B cell (primary cell): ENCODE data around the gene FNDC5. TPM values are rescaled to one million over a fixed set of nuclear protein-coding genes. Genes with fewer than 3 reads are reported as not detected.

Experiments
- ATAC-seq: fragments of 200-7000 bp; cut with Tn5 transposase; one replicate; pipeline ENCODE4 v1.10.0; 2021; ENCODE audit warnings: low read depth, mild to moderate bottlenecking, moderate number of reproducible peaks, moderate library complexity
- CTCF ChIA-PET: fragments of 350-600 bp; sonication (Branson Sonifier 250); formaldehyde crosslinking; loops from one replicate; lab custom pipeline; 2021; ENCODE audit warnings: antibody characterized with exemption, inconsistent platforms; lab: Charles Lee
- POLR2A ChIA-PET: fragments of 350-600 bp; sonication (Branson Sonifier 250); formaldehyde crosslinking; loops from one replicate; lab custom pipeline; 2021; ENCODE audit warnings: antibody characterized with exemption; lab: Charles Lee
- DNase-seq: peaks from one replicate; pipeline ENCODE4 v3.0.0; 2013
- H2AFZ ChIP-seq: 2 replicates; pipeline ENCODE4 v1.6.1; 2012; ENCODE audit warnings: mild to moderate bottlenecking, low read depth, low read length; ENCODE audit not compliant: insufficient read depth, poor library complexity, severe bottlenecking
- H3K27ac ChIP-seq, 2 donors: 1 replicate in 1 of 2; 2 replicates in 1 of 2; pipeline ENCODE4 v1.5.1; 2012 to 2013; ENCODE audit warnings: low read length in 2 of 2, mild to moderate bottlenecking in 2 of 2, moderate library complexity in 1 of 2
- H3K27me3 ChIP-seq, 4 experiments: fragments of 200-600 bp in 1 of 4; sonication (generic) in 1 of 4; replicated peaks in 1 of 4; 1 replicate in 2 of 4; 2 replicates in 2 of 4; pipeline versions ENCODE4 v1.6.1 to v1.7.0; 2013 to 2016; ENCODE audit warnings: low read length in 3 of 4, mild to moderate bottlenecking in 2 of 4, mixed read lengths in 1 of 4, moderate library complexity in 1 of 4; ENCODE audit not compliant: insufficient read depth in 4 of 4, control insufficient read depth in 3 of 4; ENCODE audit errors: control extremely low read depth in 1 of 4
- H3K36me3 ChIP-seq, 2 experiments: replicated peaks in 1 of 2; 1 replicate in 1 of 2; 2 replicates in 1 of 2; pipeline versions ENCODE4 v1.6.1 to v1.7.1; 2013; ENCODE audit warnings: low read length in 1 of 2; ENCODE audit not compliant: insufficient read depth in 2 of 2, control insufficient read depth in 1 of 2; ENCODE audit errors: control extremely low read depth in 1 of 2, extremely low read depth in 1 of 2
- H3K4me1 ChIP-seq, 2 donors: fragments of 200-600 bp in 1 of 2; sonication (generic) in 1 of 2; 1 replicate in 1 of 2; 2 replicates in 1 of 2; pipeline versions ENCODE4 v1.5.1 to v1.6.1; 2013 to 2017; ENCODE audit warnings: low read length in 2 of 2; ENCODE audit not compliant: control insufficient read depth in 2 of 2, insufficient read depth in 2 of 2
- H3K4me2 ChIP-seq: replicated peaks from 2 replicates; pipeline ENCODE3; 2012; ENCODE audit warnings: mild to moderate bottlenecking, low read depth, low read length; ENCODE audit not compliant: poor library complexity, severe bottlenecking
- H3K4me3 ChIP-seq, 5 experiments: fragments of 200-600 bp in 1 of 5; sonication (generic) in 1 of 5; 1 replicate in 3 of 5; 2 replicates in 2 of 5; pipeline versions ENCODE4 v1.5.1 to v1.7.0; 2011 to 2016; ENCODE audit warnings: low read length in 4 of 5, mild to moderate bottlenecking in 4 of 5, low read depth in 2 of 5, control low read depth in 1 of 5, moderate library complexity in 1 of 5; ENCODE audit not compliant: insufficient read depth in 1 of 5; ENCODE audit errors: control extremely low read depth in 1 of 5, extremely low read depth in 1 of 5
- H3K79me2 ChIP-seq: fragments of 200-600 bp; sonication (generic); one replicate; pipeline ENCODE4 v1.6.0; 2016; ENCODE audit warnings: low read length; ENCODE audit not compliant: control insufficient read depth, insufficient read depth
- H3K9ac ChIP-seq: fragments of 200-600 bp; sonication (generic); 2 replicates; pipeline ENCODE4 v1.6.1; 2017; ENCODE audit warnings: mild to moderate bottlenecking, low read length, moderate library complexity
- H3K9me3 ChIP-seq, 3 donors: one replicate each; pipeline versions ENCODE4 v1.6.1 to v1.7.1; 2013; ENCODE audit warnings: low read length in 2 of 3; ENCODE audit not compliant: control insufficient read depth in 2 of 3, insufficient read depth in 1 of 3; ENCODE audit errors: control extremely low read depth in 1 of 3
- H4K20me1 ChIP-seq: 2 replicates; pipeline ENCODE4 v1.6.0; 2012; ENCODE audit warnings: mild to moderate bottlenecking, low read length; ENCODE audit not compliant: insufficient read depth, control insufficient read depth, poor library complexity, severe bottlenecking
- H3K27ac Mint-ChIP-seq: one replicate; pipeline ENCODE4 v1.8.0; 2021; ENCODE audit warnings: mixed read lengths
- H3K27me3 Mint-ChIP-seq: one replicate; pipeline ENCODE4 v1.8.0; 2021; ENCODE audit warnings: mixed read lengths
- H3K4me1 Mint-ChIP-seq: one replicate; pipeline ENCODE4 v1.8.0; 2021; ENCODE audit warnings: mixed read lengths
- H3K4me3 Mint-ChIP-seq: one replicate; pipeline ENCODE4 v1.8.0; 2021; ENCODE audit warnings: mixed read lengths
- H3K9me3 Mint-ChIP-seq: one replicate; pipeline ENCODE4 v1.8.0; 2022; ENCODE audit warnings: mixed read lengths; ENCODE audit not compliant: insufficient read depth
- EZH2 ChIP-seq: IDR thresholded peaks from 2 replicates; pipeline ENCODE4 v1.6.1; 2012; ENCODE audit warnings: borderline replicate concordance, low read depth, mild to moderate bottlenecking, moderate library complexity, low read length; ENCODE audit not compliant: insufficient read depth, poor library complexity, severe bottlenecking
- WGBS: methylation state at CpG from one replicate; pipeline ENCODE4 v1.1.5; 2013; ENCODE audit warnings: missing lambda C conversion rate; ENCODE audit not compliant: insufficient coverage; 5-methylcytosine and 5-hydroxymethylcytosine counted together
- intact Hi-C: fragments of 100-400 bp; cut with micrococcal nuclease; formaldehyde crosslinking; loops from one replicate; pipeline ENCODE4 v1.10.0; 2022
- polyA plus RNA-seq: library from polyadenylated mRNA; depleted of rRNA; stranded (reverse); fragments of >200 nt; gene quantifications from 2 replicates; pipeline ENCODE4 v1.2.3, GENCODE V29; 2012
- total RNA-seq, 2 donors: library from RNA; stranded (reverse); fragments of 120-200 nt in 1 of 2; gene quantifications; 1 replicate in 1 of 2; 2 replicates in 1 of 2; pipeline versions ENCODE4 v1.2.3 to v1.2.4, GENCODE V29; 2013 to 2022
- TF ChIP-seq, protein P1 (sequence below): fragments of 200-600 bp; IDR thresholded peaks from one replicate; pipeline ENCODE4 v1.8.0; 2022; ENCODE audit warnings: antibody characterized with exemption, mild to moderate bottlenecking

The FNDC5 gene
- total and polyA plus RNA-seq, 2 donors (not counting 1 experiment from before 2014, with no cell fraction given) = 0.76 to 2.1 TPM

DNA sequence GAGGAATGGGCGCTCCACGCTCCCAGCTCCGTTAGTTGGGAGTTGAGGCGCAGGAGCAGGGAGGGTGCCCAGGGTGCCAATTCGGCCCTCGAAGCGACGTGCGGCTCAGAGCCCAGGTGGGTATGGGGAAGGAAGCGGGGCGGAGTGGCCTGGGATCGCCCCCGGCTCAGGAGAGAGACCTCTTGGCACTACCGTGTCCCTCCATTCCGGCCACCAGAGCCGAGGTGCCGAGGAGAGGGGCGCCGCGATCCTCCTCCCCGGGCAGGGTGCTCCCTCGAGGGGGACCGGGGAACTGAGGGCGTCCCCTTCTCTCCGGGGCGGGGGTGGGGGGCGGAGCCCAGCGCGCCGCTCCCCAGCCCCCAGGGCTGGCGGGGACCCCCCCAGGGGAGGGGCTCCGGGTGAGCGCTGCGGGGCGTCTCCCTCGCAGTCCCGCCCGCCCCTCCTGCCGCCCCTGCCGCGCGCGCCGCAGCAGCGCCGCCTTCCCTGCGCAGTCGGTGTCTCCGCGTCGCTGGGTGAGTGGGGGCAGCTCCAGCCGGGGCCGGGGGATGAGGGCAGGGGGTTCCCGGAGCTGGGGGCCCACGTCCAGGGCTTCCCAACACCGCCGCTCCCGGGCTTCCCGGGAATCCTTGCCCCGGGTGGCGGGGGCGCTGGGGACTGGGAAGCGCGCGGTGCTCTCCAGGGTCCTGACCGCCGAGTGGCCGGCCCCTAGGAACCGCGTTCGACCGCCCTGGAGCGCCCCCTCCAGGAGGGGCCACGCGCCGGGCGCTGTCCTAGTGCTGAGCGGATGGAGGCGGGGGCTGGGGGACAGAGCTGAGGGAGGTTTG is 15.5 kb upstream of the FNDC5 start, which contains the start of gene HPCA:
Gene HPCA, plus strand, starts transcription at position 488 of the 824 bp plus-strand sequence. CDS start 2,408 bp downstream, outside the sequence.
- peaks cover 0 to 8% (median 0%) of the 10 kb centered on the region in 3 donors for H3K9me3 ChIP-seq
- H3K4me1 ChIP-seq = peaks cover 3 to 6% of the 10 kb centered on the region in 2 donors
- H3K27ac ChIP-seq = no peak within 1 kb of the TSS
- no peaks in the 10 kb centered on the region for H3K36me3 ChIP-seq
- H2AFZ ChIP-seq = no peak within 1 kb of the TSS
- H3K4me2 ChIP-seq = peak within 1 kb of the TSS; percentile 38
- Mint-ChIP-seq H3K27ac (no peak within 1 kb of the TSS), H3K9me3 (no peaks in the 10 kb centered on the region), H3K4me1 (peaks cover 10% of the 10 kb centered on the region), H3K4me3 (peak within 1 kb of the TSS; percentile 33), H3K27me3 (peaks cover 61% of the 10 kb centered on the region)
- intact Hi-C loops = no loop called here
- no peaks in the 10 kb centered on the region for H3K79me2 ChIP-seq
- H3K27me3 ChIP-seq = peaks cover 0 to 68% (median 26%) of the 10 kb centered on the region in 4 experiments
- H3K9ac ChIP-seq = no peak within 1 kb of the TSS
- POLR2A ChIA-PET = no interaction called here
- H4K20me1 ChIP-seq = no peaks in the 10 kb centered on the region
- H3K4me3 ChIP-seq = no peak within 1 kb of the TSS
- TF ChIP-seq, protein P1, sequence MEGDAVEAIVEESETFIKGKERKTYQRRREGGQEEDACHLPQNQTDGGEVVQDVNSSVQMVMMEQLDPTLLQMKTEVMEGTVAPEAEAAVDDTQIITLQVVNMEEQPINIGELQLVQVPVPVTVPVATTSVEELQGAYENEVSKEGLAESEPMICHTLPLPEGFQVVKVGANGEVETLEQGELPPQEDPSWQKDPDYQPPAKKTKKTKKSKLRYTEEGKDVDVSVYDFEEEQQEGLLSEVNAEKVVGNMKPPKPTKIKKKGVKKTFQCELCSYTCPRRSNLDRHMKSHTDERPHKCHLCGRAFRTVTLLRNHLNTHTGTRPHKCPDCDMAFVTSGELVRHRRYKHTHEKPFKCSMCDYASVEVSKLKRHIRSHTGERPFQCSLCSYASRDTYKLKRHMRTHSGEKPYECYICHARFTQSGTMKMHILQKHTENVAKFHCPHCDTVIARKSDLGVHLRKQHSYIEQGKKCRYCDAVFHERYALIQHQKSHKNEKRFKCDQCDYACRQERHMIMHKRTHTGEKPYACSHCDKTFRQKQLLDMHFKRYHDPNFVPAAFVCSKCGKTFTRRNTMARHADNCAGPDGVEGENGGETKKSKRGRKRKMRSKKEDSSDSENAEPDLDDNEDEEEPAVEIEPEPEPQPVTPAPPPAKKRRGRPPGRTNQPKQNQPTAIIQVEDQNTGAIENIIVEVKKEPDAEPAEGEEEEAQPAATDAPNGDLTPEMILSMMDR = peak; percentile 31
- no peak for TF ChIP-seq EZH2
- DNase-seq = peak; percentile 46
- WGBS = 5% methylated on average over 65 of the region's 79 CpGs
- ATAC-seq = peak; percentile 39
- CTCF ChIA-PET = interaction anchor here (2.5 kb wide), 1 partner anchor 10 kb away, joined by 8 read pairs; no protein-coding TSS in a partner anchor

DNA sequence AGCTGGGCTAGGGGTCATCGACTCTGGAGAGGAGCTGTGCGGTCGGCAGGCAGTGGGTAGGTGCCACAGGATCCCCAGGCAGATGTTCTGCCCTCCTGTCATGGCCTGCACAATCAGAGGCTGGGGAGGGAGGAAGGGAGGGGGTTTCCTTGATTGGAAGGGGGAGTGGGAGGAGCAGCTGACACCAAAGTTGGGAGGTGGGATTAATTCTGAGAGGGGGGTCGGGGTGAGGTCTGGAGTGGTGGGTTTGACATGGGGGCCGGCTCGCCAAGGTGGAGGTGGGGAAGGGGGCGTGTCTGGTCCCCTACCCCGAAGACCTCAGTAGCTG is 14.9 kb upstream of the FNDC5 start:
- intact Hi-C loops = no loop called here
- no peak overlapping the region for H2AFZ ChIP-seq
- peak overlapping the region; percentile 33 for H3K4me3 Mint-ChIP-seq

More for the DNA sequence above, 14.9 kb upstream of the FNDC5 start:
- TF ChIP-seq, protein P1 = no peak
- TF ChIP-seq EZH2 = no peak
- Mint-ChIP-seq H3K9me3 (no peaks in the 10 kb centered on the region), H3K27ac (no peak overlapping the region), H3K27me3 (peaks cover 61% of the 10 kb centered on the region), H3K4me1 (peaks cover 10% of the 10 kb centered on the region)
- DNase-seq (no peak), ATAC-seq (no peak)
- Histone ChIP-seq H4K20me1 (no peaks in the 10 kb centered on the region), H3K9me3 (peaks cover 0 to 8% (median 0%) of the 10 kb centered on the region in 3 donors), H3K9ac (no peak overlapping the region), H3K27ac (no peak overlapping the region), H3K4me1 (peaks cover 3 to 6% of the 10 kb centered on the region in 2 donors), H3K4me2 (peak overlapping the region; percentile 38), H3K27me3 (peaks cover 0 to 62% (median 25%) of the 10 kb centered on the region in 4 experiments), H3K36me3 (no peaks in the 10 kb centered on the region), H3K4me3 (no peak overlapping the region), H3K79me2 (no peaks in the 10 kb centered on the region)
- 25% methylated on average over 8 of the region's 8 CpGs for WGBS
- ChIA-PET CTCF (interaction anchor here (2.5 kb wide), 1 partner anchor 10 kb away, joined by 8 read pairs; no protein-coding TSS in a partner anchor), POLR2A (no interaction called here)
